GM23248 (cell line): Measurements from ENCODE around the gene TSPOAP1. TPM values are rescaled to one million over a fixed set of nuclear protein-coding genes. Genes with fewer than 3 reads are reported as not detected.

Experiments used
- DNase-seq: peaks from one replicate; pipeline ENCODE4 v3.0.0-alpha.2; 2015
- H2AFZ ChIP-seq: fragments of 200-600 bp; sonication (generic); 2 replicates; pipeline ENCODE4 v1.6.1; 2016; ENCODE audit warnings: antibody characterized with exemption
- H3F3A ChIP-seq: fragments of 200-600 bp; sonication (generic); 2 replicates; pipeline ENCODE4 v1.6.1; 2016; ENCODE audit warnings: mild to moderate bottlenecking, antibody characterized with exemption, mixed run types; ENCODE audit not compliant: insufficient read depth
- H3K27ac ChIP-seq: fragments of 200-600 bp; sonication (generic); 2 replicates; pipeline ENCODE4 v1.5.1; 2016; ENCODE audit warnings: mild to moderate bottlenecking
- H3K27me3 ChIP-seq: fragments of 200-600 bp; sonication (generic); replicated peaks from 2 replicates; pipeline ENCODE4 v1.6.1; 2016; ENCODE audit warnings: mild to moderate bottlenecking; ENCODE audit not compliant: insufficient read depth
- H3K36me3 ChIP-seq: fragments of 200-600 bp; sonication (generic); 2 replicates; pipeline ENCODE4 v1.6.1; 2016; ENCODE audit warnings: low read depth, mild to moderate bottlenecking
- H3K4me1 ChIP-seq: fragments of 200-600 bp; sonication (generic); 2 replicates; pipeline ENCODE4 v1.6.1; 2016; ENCODE audit warnings: mild to moderate bottlenecking; ENCODE audit not compliant: insufficient read depth
- H3K4me2 ChIP-seq: fragments of 200-600 bp; sonication (generic); one replicate; pipeline ENCODE4 v1.6.1; 2016; ENCODE audit warnings: mild to moderate bottlenecking; ENCODE audit not compliant: unreplicated experiment
- H3K4me3 ChIP-seq: fragments of 200-600 bp; sonication (generic); 2 replicates; pipeline ENCODE4 v1.5.1; 2016; ENCODE audit warnings: mild to moderate bottlenecking
- H3K79me2 ChIP-seq: fragments of 200-600 bp; sonication (generic); 2 replicates; pipeline ENCODE4 v1.6.1; 2016; ENCODE audit warnings: mild to moderate bottlenecking; ENCODE audit not compliant: insufficient read depth
- H3K9ac ChIP-seq: fragments of 200-600 bp; sonication (generic); 2 replicates; pipeline ENCODE4 v1.6.1; 2016; ENCODE audit warnings: mild to moderate bottlenecking
- H3K9me2 ChIP-seq: fragments of 200-600 bp; sonication (generic); 2 replicates; pipeline ENCODE4 v1.6.1; 2016; ENCODE audit warnings: mixed run types, mild to moderate bottlenecking, moderate library complexity; ENCODE audit not compliant: insufficient read depth
- H3K9me3 ChIP-seq: fragments of 200-600 bp; sonication (generic); one replicate; pipeline ENCODE4 v1.6.1; 2017; ENCODE audit warnings: low read depth
- H4K20me1 ChIP-seq: fragments of 200-600 bp; sonication (generic); 2 replicates; pipeline ENCODE4 v1.6.0; 2016; ENCODE audit not compliant: insufficient read depth
- EZH2 ChIP-seq: fragments of 200-600 bp; sonication (generic); IDR thresholded peaks from 2 replicates; pipeline ENCODE4 v1.6.1; 2018; ENCODE audit warnings: antibody characterized with exemption, mild to moderate bottlenecking; ENCODE audit not compliant: insufficient read depth, poor library complexity, severe bottlenecking
- EZH2phosphoT487 ChIP-seq: fragments of 200-600 bp; sonication (generic); IDR thresholded peaks from 2 replicates; pipeline ENCODE4 v1.6.1; 2018; ENCODE audit warnings: antibody characterized with exemption, moderate library complexity, mild to moderate bottlenecking, low read depth; ENCODE audit not compliant: insufficient read depth
- WGBS, 2 experiments: methylation state at CpG; one replicate each; pipeline ENCODE4 v1.1.6; 2015 to 2017; ENCODE audit warnings: low lambda C conversion rate in 2 of 2, low coverage in 1 of 2; ENCODE audit errors: missing lambda C conversion rate in 2 of 2; 5-methylcytosine and 5-hydroxymethylcytosine counted together
- in situ Hi-C: fragments of 300-500 bp; cut with MboI; formaldehyde crosslinking; loops from 2 replicates; pipeline ENCODE4 v1.15.0; 2020
- polyA plus RNA-seq: library from polyadenylated mRNA; unstranded; fragments of >200 nt; fragmentation: Nextera tagmentation; extraction: Ambion mirVana; gene quantifications from 2 replicates; pipeline ENCODE4 v1.2.1, GENCODE V29; 2016
- total RNA-seq: library from RNA; depleted of rRNA; stranded (reverse); fragments of >200 nt; shearing (Covaris generic); gene quantifications from 2 replicates; pipeline ENCODE4 v1.2.3, GENCODE V29; 2014

The TSPOAP1 gene
- total and polyA plus RNA-seq, 2 experiments from 2014 or later: 0.76 to 1.0 TPM

DNA sequence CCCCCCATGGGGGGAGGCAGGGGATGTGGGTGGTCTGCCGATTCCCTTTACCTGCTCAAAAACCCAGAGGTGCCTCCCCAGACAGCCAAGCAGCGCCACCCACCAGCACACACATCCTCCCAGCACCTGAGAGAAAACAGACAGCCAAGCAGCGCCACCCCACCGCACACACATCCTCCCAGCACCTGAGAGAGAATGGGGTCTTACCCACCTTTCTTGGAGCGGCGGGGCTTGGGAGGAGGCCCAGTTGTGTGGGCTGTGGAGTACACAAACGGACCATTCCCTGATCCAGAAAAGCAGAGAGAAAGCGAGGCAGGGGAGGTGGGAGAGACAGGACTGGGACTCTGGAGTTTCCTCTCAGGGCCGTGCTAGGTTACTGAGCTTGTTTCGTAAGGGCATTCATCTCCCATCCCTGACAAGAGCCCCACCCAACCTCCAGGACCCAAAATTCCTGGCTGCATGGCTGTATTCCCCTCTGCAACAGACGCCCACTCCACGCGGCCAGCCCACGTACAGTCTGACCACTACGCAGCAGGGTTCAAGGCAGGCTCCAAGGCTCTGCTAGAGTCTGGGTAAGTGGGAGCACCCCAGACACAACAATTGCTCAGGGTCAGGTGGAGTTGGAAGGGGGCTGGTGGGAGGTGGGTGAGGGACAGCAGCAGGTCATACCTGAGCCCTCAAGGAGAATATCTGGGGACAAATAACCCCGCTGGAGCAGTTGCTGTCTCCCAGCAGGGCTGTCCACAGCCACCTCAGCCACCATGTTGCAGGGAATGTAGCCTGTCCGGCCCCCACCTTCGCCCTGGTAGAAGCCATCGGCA, 22.3 kb downstream of the TSPOAP1 start:
- no peaks in the 10 kb centered on the region for H3K36me3 ChIP-seq
- no peaks in the 10 kb centered on the region for H3K9me3 ChIP-seq
- H3K9ac ChIP-seq: no peak overlapping the region
- H4K20me1 ChIP-seq: no peaks in the 10 kb centered on the region
- no peaks in the 10 kb centered on the region for H3K79me2 ChIP-seq
- H3K27ac ChIP-seq: no peak overlapping the region
- no peaks in the 10 kb centered on the region for H3K4me1 ChIP-seq
- H3K27me3 ChIP-seq: no peaks in the 10 kb centered on the region
- no peak overlapping the region for H3K4me3 ChIP-seq
- H3K9me2 ChIP-seq: no peaks in the 10 kb centered on the region
- no peak for DNase-seq
- H3K4me2 ChIP-seq: no peak overlapping the region
- no peak overlapping the region for H2AFZ ChIP-seq
- in situ Hi-C loops: no loop called here
- TF ChIP-seq EZH2phosphoT487 (no peak), EZH2 (no peak)
- no peaks in the 10 kb centered on the region for H3F3A ChIP-seq
- WGBS, 2 experiments: 72 to 73% methylated on average over 19 of the region's 19 CpGs

DNA sequence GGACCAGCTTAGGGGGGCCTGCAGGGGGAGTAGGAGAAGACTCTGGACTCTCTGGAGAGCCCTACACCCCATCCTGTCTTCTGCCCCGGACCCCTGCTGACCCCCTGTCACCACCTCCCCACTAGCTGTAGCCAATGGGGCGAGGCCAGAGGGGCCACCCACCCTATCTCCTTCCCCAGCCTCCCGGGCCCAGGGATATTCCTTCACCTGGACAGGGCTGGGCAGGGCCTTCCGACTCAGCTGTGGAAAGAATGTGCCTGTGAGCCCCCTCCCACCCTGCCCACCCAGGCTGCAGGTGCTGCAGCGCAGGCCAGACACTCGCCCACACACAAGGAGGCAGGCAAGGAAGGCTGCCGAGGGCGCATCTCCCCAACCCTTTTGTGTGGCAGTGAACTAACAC, 23.0 kb downstream of the TSPOAP1 start:
- H3K4me3 ChIP-seq: no peak overlapping the region
- H3K4me1 ChIP-seq: no peaks in the 10 kb centered on the region
- 65 to 77% methylated on average over 4 to 8 of the region's 8 CpGs for WGBS, 2 experiments
- H2AFZ ChIP-seq: no peak overlapping the region
- H3K27me3 ChIP-seq: no peaks in the 10 kb centered on the region; the same call in 1 of the 2 replicates
- in situ Hi-C loops: no loop called here
- no peaks in the 10 kb centered on the region for H3K79me2 ChIP-seq
- no peaks in the 10 kb centered on the region for H3K36me3 ChIP-seq
- no peak overlapping the region for H3K27ac ChIP-seq
- no peaks in the 10 kb centered on the region for H4K20me1 ChIP-seq
- H3K9ac ChIP-seq: no peak overlapping the region
- H3K9me3 ChIP-seq: no peaks in the 10 kb centered on the region
- no peak overlapping the region for H3K4me2 ChIP-seq
- no peaks in the 10 kb centered on the region for H3F3A ChIP-seq
- H3K9me2 ChIP-seq: no peaks in the 10 kb centered on the region
- TF ChIP-seq EZH2phosphoT487: no peak
- TF ChIP-seq EZH2: no peak
- no peak for DNase-seq

GRCh38 chr17:58304750-58305486, 23.7 kb downstream of the TSPOAP1 start:
- no peaks in the 10 kb centered on the region for H3K9me3 ChIP-seq
- in situ Hi-C loops: no loop called here
- no peaks in the 10 kb centered on the region; the same call in 1 of the 2 replicates for H3K27me3 ChIP-seq
- 64 to 69% methylated on average over 14 of the region's 14 CpGs for WGBS, 2 experiments
- H3K4me3 ChIP-seq: no peak overlapping the region
- H3F3A ChIP-seq: no peaks in the 10 kb centered on the region
- no peaks in the 10 kb centered on the region for H4K20me1 ChIP-seq
- H2AFZ ChIP-seq: no peak overlapping the region
- H3K79me2 ChIP-seq: no peaks in the 10 kb centered on the region
- no peaks in the 10 kb centered on the region for H3K4me1 ChIP-seq
- no peak overlapping the region for H3K9ac ChIP-seq
- H3K9me2 ChIP-seq: no peaks in the 10 kb centered on the region
- H3K27ac ChIP-seq: no peak overlapping the region
- H3K36me3 ChIP-seq: no peaks in the 10 kb centered on the region
- no peak for TF ChIP-seq EZH2phosphoT487
- no peak for TF ChIP-seq EZH2
- DNase-seq: no peak
- no peak overlapping the region for H3K4me2 ChIP-seq

- Histone ChIP-seq H4K20me1 (no peaks in the 10 kb centered on the region), H3K9ac (no peak overlapping the region), H3K4me1 (no peaks in the 10 kb centered on the region), H3F3A (no peaks in the 10 kb centered on the region), H3K9me2 (no peaks in the 10 kb centered on the region), H3K27me3 (no peaks in the 10 kb centered on the region; the same call in 1 of the 2 replicates), H3K9me3 (no peaks in the 10 kb centered on the region), H3K4me2 (no peak overlapping the region), H3K4me3 (no peak overlapping the region), H3K79me2 (no peaks in the 10 kb centered on the region), H3K36me3 (no peaks in the 10 kb centered on the region), H2AFZ (no peak overlapping the region), H3K27ac (no peak overlapping the region)
- peak; percentile 60 for DNase-seq
- in situ Hi-C loops: no loop called here
- TF ChIP-seq EZH2 (no peak), EZH2phosphoT487 (no peak)
- WGBS, 2 experiments: 23 to 27% methylated on average over 9 to 10 of the region's 10 CpGs
Measured at GRCh38 chr17:58303971-58304749, 24.4 kb downstream of the TSPOAP1 start.
